AG10803 (cell line): ENCODE measurements around the gene GLIPR1.

Source experiments
- DNase-seq: peaks from one replicate; pipeline ENCODE4 v3.0.0; 2010; ENCODE audit warnings: low read depth
- H3K4me3 ChIP-seq: 2 replicates; pipeline ENCODE4 v1.5.1; 2011; ENCODE audit warnings: mild to moderate bottlenecking, low read length, control low read depth
- CTCF ChIP-seq: conservative IDR thresholded peaks from 2 replicates; pipeline ENCODE4 v1.5.1; 2011; ENCODE audit warnings: mild to moderate bottlenecking, low read length, control low read depth, inconsistent platforms

The GLIPR1 gene

DNA sequence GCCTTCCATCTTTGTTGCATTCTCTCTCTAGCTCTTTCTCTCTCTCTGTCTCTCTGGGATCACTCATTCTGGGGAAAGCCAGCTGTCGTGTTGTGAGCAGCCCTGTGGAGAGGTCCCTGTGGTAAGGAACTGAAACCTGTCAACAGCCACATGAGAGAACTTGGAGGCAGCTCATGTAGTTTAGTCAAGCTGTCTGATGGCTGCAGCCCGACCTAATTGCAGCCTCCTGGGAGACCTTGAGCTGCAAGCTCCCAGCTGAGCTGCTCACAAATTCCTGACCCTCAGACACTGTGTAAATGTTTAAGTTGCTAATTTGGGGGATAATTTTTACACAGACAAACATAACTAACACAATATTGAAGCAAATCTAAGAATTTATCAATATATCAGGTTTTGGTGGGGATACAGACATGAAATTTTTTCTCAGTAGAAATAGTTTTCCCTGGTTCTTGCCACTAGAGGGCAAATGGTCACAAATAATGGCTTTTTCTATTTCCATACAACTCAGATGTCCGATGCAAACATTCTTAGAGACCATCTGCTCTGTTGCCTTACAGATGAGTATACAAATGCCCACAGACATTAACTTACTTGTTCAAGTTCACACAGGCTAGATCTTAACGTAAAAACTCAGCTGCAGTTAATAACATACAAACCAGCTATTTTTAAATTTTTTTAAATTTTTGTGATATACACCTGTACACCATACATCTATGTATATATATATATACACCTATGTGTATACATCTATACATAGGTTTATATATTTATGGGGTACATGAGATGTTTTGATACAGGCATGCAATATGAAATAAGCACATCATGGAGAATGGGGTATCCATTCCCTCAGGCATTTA, 46.3 kb downstream of the GLIPR1 start:
- TF ChIP-seq CTCF = peak; percentile 78
- peak; percentile 71 for DNase-seq
- H3K4me3 ChIP-seq = no peak overlapping the region

DNA sequence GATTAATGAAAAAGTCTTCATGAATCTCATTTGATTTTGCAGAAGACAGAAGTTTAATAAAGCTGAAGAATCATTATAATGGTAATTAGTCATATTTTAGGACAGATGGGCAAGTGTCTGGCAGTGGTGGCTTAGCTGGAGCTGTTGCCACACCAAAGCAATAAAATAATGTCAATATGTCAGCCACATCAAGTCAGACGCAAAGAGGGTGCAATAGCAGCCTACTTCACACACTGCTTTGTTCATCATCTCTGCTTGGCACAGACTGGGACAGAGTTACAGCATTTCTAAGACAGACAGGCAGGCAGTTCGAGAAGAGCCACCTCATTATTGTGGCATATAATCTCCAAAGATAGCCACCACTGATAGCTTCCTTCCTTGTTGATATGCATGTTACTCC, 47.7 kb downstream of the GLIPR1 start:
- H3K4me3 ChIP-seq = no peak overlapping the region
- no peak for DNase-seq

DNA sequence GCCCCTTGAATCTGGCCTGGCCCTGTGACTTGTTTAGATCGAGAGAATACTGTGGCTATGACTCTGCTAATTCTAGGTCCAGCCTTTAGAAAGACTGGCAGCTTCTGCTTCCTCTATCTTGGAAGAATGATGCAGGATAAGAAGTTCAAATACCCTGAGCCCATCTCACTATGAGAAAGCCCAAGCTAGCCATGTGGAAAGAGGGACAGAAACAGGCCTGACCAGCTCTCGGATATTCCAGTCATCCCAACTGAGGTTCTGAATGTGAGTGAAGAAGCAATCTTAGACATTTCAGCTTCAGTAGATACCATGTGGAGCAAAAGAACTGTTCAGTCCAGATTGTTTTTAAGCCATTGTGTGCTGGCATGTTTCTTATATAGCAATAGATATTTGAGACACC, 48.1 kb downstream of the GLIPR1 start:
- no peak overlapping the region for H3K4me3 ChIP-seq
- no peak for TF ChIP-seq CTCF
- DNase-seq = no peak

More for the DNA sequence above, 47.7 kb downstream of the GLIPR1 start:
- TF ChIP-seq CTCF = no peak

DNA sequence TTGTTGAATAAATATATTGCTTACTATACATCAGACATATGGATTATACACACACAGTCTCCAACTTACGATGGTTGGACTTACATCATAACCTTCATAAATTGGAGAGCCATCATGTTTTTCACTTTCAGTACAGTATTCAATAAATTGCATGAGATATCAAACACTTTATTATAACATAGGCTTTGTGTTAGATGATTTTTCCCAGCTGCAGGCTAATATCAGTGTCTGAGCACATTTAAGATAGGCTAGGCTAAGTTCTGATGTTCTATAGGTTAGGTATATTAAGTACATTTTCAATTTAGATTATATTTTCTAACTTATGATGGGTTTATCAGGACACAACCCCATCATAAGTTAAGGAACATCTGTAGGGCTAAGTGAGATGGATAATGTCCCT, 48.8 kb downstream of the GLIPR1 start:
- no peak for TF ChIP-seq CTCF
- DNase-seq = no peak
- H3K4me3 ChIP-seq = no peak overlapping the region

- DNase-seq = no peak
- H3K4me3 ChIP-seq = no peak overlapping the region
- TF ChIP-seq CTCF = no peak
Observed at GRCh38 chr12:75529826-75530225, 49.3 kb downstream of the GLIPR1 start.

- DNase-seq = no peak
- no peak overlapping the region for H3K4me3 ChIP-seq
- no peak for TF ChIP-seq CTCF
Observed at GRCh38 chr12:75533239-75533638, 52.7 kb downstream of the GLIPR1 start.

- no peak overlapping the region for H3K4me3 ChIP-seq
- DNase-seq = no peak
- TF ChIP-seq CTCF = no peak
Observed at GRCh38 chr12:75539889-75540288, 59.3 kb downstream of the GLIPR1 start.
